DND-41 (cell line): ENCODE measurements around the gene JCHAIN.

Experiments
- EZH2 ChIP-seq: IDR thresholded peaks from 3 replicates; pipeline ENCODE4 v1.6.1; 2012; ENCODE audit warnings: borderline replicate concordance, low read depth, mild to moderate bottlenecking, moderate library complexity, low read length, inconsistent platforms; ENCODE audit not compliant: severe bottlenecking
- TF ChIP-seq, protein P1 (sequence below): IDR thresholded peaks from 2 replicates; pipeline ENCODE4 v1.5.1; 2012; ENCODE audit warnings: borderline replicate concordance, low read length, moderate library complexity, mild to moderate bottlenecking; ENCODE audit not compliant: poor library complexity, severe bottlenecking; ENCODE audit errors: extremely low read depth

DNA sequence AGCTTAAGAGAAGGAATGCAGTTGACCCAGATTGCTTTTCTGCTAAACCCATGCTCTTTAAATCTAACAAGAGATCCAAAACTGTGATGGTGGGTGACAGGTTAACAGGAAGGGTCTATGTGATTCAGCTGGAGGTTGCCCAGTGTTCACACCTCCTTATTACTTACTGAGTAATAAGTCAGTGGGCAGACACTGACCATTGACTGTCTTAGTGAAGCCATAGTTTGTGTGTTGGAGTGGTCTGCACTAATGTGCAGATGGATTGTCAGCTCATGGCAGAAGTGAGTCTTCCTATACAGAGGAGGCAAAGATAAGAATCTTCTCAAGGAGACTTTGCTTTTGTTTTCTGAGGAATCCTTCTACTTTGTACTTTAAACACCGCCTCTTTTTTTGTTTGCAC is 40.2 kb upstream of the JCHAIN start:
- TF ChIP-seq, protein P1, sequence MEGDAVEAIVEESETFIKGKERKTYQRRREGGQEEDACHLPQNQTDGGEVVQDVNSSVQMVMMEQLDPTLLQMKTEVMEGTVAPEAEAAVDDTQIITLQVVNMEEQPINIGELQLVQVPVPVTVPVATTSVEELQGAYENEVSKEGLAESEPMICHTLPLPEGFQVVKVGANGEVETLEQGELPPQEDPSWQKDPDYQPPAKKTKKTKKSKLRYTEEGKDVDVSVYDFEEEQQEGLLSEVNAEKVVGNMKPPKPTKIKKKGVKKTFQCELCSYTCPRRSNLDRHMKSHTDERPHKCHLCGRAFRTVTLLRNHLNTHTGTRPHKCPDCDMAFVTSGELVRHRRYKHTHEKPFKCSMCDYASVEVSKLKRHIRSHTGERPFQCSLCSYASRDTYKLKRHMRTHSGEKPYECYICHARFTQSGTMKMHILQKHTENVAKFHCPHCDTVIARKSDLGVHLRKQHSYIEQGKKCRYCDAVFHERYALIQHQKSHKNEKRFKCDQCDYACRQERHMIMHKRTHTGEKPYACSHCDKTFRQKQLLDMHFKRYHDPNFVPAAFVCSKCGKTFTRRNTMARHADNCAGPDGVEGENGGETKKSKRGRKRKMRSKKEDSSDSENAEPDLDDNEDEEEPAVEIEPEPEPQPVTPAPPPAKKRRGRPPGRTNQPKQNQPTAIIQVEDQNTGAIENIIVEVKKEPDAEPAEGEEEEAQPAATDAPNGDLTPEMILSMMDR = no peak
- TF ChIP-seq EZH2 = no peak
